GM18505 (cell line): Measurements from ENCODE around the gene MRPL46.
A peak's percentile ranks its signal among the peaks of the same experiment; 100 is the strongest.

Source experiments
- ATAC-seq: cut with Tn5 transposase; IDR thresholded peaks from one replicate; pipeline ENCODE4 v1.9.1; 2021; ENCODE audit not compliant: unreplicated experiment
- POLR2A ChIP-seq: IDR thresholded peaks from 4 replicates; pipeline ENCODE4 v1.6.1; 2011; ENCODE audit warnings: borderline replicate concordance; ENCODE audit not compliant: insufficient read depth, insufficient read length; ENCODE audit errors: extremely low read depth

Gene MRPL46

GRCh38 chr15:88467073-88467934 is at the start of gene MRPL46, which contains the start of gene MRPS11:
Gene MRPL46 (minus strand): TSS chr15:88467388. CDS start chr15:88467377, 11 bp downstream.
Gene MRPS11 (plus strand): TSS chr15:88467708. CDS start chr15:88467718, 10 bp downstream.
- TF ChIP-seq POLR2A = peak; percentile 79
- ATAC-seq = peak; percentile 87

- ATAC-seq = no peak
- no peak for TF ChIP-seq POLR2A
Measured at GRCh38 chr15:88513195-88513594, 46.0 kb upstream of the MRPL46 start.

GRCh38 chr15:88512601-88513000 is 45.4 kb upstream of the MRPL46 start:
- ATAC-seq = no peak

GRCh38 chr15:88512078-88512477 is 44.9 kb upstream of the MRPL46 start:
- TF ChIP-seq POLR2A = no peak
- ATAC-seq = no peak

More at GRCh38 chr15:88512601-88513000, 45.4 kb upstream of the MRPL46 start:
- TF ChIP-seq POLR2A = no peak

- ATAC-seq = no peak
- no peak for TF ChIP-seq POLR2A
Measured at GRCh38 chr15:88511161-88511560, 44.0 kb upstream of the MRPL46 start.

- TF ChIP-seq POLR2A = no peak
- ATAC-seq = no peak
Measured at GRCh38 chr15:88509964-88510363, 42.8 kb upstream of the MRPL46 start.

- ATAC-seq = no peak
- TF ChIP-seq POLR2A = no peak
Measured at GRCh38 chr15:88509321-88509720, 42.1 kb upstream of the MRPL46 start.

- no peak for ATAC-seq
- TF ChIP-seq POLR2A = no peak
Measured at GRCh38 chr15:88506628-88507027, 39.4 kb upstream of the MRPL46 start.

GRCh38 chr15:88505721-88506120 is 38.5 kb upstream of the MRPL46 start:
- no peak for TF ChIP-seq POLR2A
- ATAC-seq = no peak

GRCh38 chr15:88504445-88504844 is 37.3 kb upstream of the MRPL46 start:
- no peak for TF ChIP-seq POLR2A
- ATAC-seq = no peak

GRCh38 chr15:88498996-88499395 is 31.8 kb upstream of the MRPL46 start:
- ATAC-seq = no peak
- no peak for TF ChIP-seq POLR2A

- TF ChIP-seq POLR2A = no peak
Measured at GRCh38 chr15:88497109-88497765, 30.0 kb upstream of the MRPL46 start.

GRCh38 chr15:88493844-88494243 is 26.7 kb upstream of the MRPL46 start:
- no peak for ATAC-seq
- no peak for TF ChIP-seq POLR2A

More at GRCh38 chr15:88497109-88497765, 30.0 kb upstream of the MRPL46 start:
- ATAC-seq = no peak

- ATAC-seq = no peak
- no peak for TF ChIP-seq POLR2A
Measured at GRCh38 chr15:88491158-88491557, 24.0 kb upstream of the MRPL46 start.
